ENCODE measurements around the gene ZFYVE9.

Gene ZFYVE9

GRCh38 chr1:52305417-52306226 is 163.7 kb downstream of the ZFYVE9 start:
- in situ Hi-C loops (cut with HindIII; ENCODE audit: low pct_ligation_motif_present, low pct_unique_long_range_greater_than_20kb, low sequenced_read_pairs) = no loop called here
- DNase-seq = no peak

GRCh38 chr1:52306227-52307006 is 164.5 kb downstream of the ZFYVE9 start:
- DNase-seq = no peak
- in situ Hi-C loops (cut with HindIII; ENCODE audit: low pct_ligation_motif_present, low pct_unique_long_range_greater_than_20kb, low sequenced_read_pairs) = no loop called here

- in situ Hi-C loops (cut with HindIII; ENCODE audit: low pct_ligation_motif_present, low pct_unique_long_range_greater_than_20kb, low sequenced_read_pairs) = no loop called here
- no peak for DNase-seq
Observed at GRCh38 chr1:52321061-52321460, 179.2 kb downstream of the ZFYVE9 start.

GRCh38 chr1:52323731-52324130 is 181.8 kb downstream of the ZFYVE9 start:
- in situ Hi-C loops (cut with HindIII; ENCODE audit: low pct_ligation_motif_present, low pct_unique_long_range_greater_than_20kb, low sequenced_read_pairs) = no loop called here
- DNase-seq = no peak

- in situ Hi-C loops (cut with HindIII; ENCODE audit: low pct_ligation_motif_present, low pct_unique_long_range_greater_than_20kb, low sequenced_read_pairs) = no loop called here
Observed at GRCh38 chr1:52325786-52326185, 183.9 kb downstream of the ZFYVE9 start.

GRCh38 chr1:52328615-52329014 is 186.7 kb downstream of the ZFYVE9 start:
- no peak for DNase-seq
- in situ Hi-C loops (cut with HindIII; ENCODE audit: low pct_ligation_motif_present, low pct_unique_long_range_greater_than_20kb, low sequenced_read_pairs) = no loop called here

More at GRCh38 chr1:52325786-52326185, 183.9 kb downstream of the ZFYVE9 start:
- no peak for DNase-seq

DNA sequence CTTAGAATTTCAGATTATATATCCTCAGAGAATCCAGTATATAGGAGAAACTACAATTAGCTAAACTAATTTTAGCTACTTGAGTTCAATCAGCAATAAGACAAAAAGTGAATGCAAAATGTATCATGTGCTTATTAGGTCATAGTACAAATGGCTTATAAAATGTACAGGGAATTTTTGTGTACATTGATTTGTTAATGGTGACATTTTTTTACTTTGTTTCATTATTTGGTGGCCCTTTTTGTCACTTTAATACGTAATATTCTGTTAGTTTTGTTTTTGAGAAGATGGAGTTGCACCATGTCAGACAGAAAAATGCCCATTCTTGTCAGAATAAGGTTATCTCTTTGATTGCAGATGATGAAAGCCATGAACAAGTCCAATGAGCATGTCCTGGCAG is 190.5 kb downstream of the ZFYVE9 start:
- in situ Hi-C loops (cut with HindIII; ENCODE audit: low pct_ligation_motif_present, low pct_unique_long_range_greater_than_20kb, low sequenced_read_pairs) = no loop called here
- no peak for DNase-seq

DNA sequence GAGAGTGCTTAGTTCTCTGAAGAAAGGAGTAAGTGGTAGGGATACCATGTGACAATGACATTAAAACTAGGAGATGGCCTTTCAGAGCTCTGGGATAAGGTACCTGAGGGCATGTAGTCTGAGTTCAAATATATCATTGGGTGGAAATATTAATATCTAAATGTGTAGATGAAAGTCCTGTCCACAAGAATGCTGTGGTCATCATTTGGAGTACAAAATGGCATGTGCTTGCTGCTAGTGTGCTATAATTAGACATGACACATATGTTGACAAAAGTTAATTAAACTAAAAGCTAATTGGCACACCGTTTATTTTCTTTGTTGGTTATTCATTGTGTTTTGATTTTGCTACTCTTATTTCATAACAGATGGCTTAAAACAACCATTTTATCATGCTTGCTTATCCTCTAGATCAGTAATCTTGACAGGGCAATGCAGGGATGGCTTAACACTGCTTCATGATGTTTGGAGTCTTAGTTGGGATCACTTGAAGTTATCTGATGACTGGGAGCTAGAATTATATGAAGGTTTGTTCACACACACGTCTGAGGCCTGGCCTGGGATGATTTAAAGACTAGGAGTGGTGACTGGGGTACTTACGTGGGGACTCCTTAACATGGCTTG is 193.1 kb downstream of the ZFYVE9 start:
- DNase-seq = no peak
- in situ Hi-C loops (cut with HindIII; ENCODE audit: low pct_ligation_motif_present, low pct_unique_long_range_greater_than_20kb, low sequenced_read_pairs) = no loop called here

- in situ Hi-C loops (cut with HindIII; ENCODE audit: low pct_ligation_motif_present, low pct_unique_long_range_greater_than_20kb, low sequenced_read_pairs) = no loop called here
- no peak for DNase-seq
Observed at GRCh38 chr1:52337439-52337838, 195.6 kb downstream of the ZFYVE9 start.

DNA sequence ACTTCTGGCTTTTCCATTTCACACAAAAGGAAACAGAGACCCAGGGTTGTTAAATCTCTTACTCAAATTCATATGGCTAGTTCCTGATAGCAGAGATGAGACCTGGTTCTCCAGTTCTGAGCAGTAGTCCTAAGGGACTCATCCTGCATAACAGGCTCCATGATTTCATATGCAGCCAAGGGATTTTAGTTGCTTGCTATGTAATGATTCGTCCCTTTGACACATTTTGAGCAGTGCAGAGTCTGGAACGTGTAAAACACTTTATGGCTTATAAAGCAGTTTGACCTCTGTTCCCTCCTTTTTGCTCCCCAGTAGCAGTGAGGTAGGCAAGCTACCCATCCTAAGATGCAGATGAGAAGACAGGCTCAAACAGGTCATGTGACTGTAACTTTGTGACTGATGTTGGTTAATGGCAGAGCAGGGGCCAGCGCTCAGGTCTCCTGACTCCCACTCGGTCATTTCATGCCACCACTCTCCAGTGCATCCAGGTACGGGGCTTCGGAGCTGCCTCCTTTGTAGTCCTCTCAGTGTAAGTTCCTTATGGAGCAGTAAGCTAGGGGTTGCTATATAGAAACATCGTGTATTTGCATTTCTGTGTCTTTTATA is 199.9 kb downstream of the ZFYVE9 start:
- in situ Hi-C loops (cut with HindIII; ENCODE audit: low pct_ligation_motif_present, low pct_unique_long_range_greater_than_20kb, low sequenced_read_pairs) = no loop called here
- DNase-seq = no peak

DNA sequence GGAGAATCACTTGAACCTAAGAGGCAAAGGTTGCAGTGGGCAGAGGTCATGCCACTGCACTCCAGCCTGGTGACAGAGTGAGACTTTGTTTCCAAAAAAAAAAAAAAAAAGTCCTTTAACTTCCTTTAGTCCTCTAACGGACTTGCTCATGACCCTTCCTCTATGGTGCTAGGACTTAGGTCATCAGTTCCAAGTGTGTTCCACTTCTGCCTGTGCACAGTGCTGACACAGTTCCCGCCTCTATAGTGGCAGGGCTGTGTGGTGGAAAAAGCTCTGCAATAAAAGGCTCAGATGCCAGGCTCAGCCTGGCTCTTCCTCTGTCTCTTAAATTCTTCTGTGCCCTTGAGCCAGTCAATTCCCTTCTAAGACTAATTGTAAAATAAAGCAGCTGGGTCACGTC is 202.1 kb downstream of the ZFYVE9 start:
- no peak for DNase-seq

GRCh38 chr1:52345252-52345651 is 203.4 kb downstream of the ZFYVE9 start:
- in situ Hi-C loops (cut with HindIII; ENCODE audit: low pct_ligation_motif_present, low pct_unique_long_range_greater_than_20kb, low sequenced_read_pairs) = no loop called here
- DNase-seq = no peak

More for the DNA sequence above, 202.1 kb downstream of the ZFYVE9 start:
- in situ Hi-C loops (cut with HindIII; ENCODE audit: low pct_ligation_motif_present, low pct_unique_long_range_greater_than_20kb, low sequenced_read_pairs) = no loop called here

DNA sequence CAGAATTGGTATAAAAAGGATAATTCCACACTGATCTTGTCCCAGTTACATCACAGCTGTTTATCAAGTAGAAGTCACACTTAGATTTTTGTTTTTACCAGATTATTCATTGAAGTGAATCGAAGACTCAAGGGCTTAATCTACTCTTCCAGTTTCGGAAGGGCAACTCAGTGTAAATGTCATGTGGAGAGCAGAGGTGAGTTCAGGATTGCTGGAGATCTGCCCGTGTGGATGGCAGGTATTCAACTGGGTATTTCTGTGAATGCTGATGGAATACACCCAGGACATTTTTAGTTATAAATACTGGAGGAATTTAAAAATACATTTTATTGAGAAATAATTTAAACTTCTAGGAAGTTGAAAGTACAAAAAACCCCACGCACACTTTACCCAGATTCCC is 204.8 kb downstream of the ZFYVE9 start:
- no peak for DNase-seq
- in situ Hi-C loops (cut with HindIII; ENCODE audit: low pct_ligation_motif_present, low pct_unique_long_range_greater_than_20kb, low sequenced_read_pairs) = no loop called here

DNA sequence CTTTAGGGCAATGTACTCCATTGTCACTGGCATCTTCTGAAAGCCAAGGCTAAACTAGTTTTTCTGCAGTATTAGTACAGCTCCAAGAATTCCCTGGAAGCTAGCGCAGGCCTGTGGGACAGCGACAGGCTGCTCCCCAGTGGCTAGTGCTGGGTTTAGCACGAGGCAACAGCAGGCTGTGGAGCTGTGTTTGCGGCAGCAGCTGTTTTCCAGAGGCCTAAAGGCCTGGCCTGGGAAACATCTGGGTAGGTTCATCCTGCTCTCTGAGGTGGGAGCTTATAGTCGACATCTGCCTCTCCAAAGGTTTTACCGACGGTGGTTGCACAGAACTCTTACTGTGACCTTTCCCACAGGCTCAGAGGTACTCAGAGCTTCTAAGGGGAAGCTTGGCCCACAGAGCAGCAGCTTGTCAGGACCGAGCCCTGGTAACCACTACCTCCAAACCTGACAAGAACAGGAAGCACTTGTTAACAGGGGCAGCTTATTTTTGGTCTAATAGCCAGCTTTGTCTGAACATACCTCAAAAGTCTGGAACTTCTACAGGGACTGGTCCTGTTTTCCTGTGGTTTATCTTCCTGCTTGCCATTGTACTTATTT is 206.9 kb downstream of the ZFYVE9 start:
- peak; percentile 26 for DNase-seq
- in situ Hi-C loops (cut with HindIII; ENCODE audit: low pct_ligation_motif_present, low pct_unique_long_range_greater_than_20kb, low sequenced_read_pairs) = no loop called here

DNA sequence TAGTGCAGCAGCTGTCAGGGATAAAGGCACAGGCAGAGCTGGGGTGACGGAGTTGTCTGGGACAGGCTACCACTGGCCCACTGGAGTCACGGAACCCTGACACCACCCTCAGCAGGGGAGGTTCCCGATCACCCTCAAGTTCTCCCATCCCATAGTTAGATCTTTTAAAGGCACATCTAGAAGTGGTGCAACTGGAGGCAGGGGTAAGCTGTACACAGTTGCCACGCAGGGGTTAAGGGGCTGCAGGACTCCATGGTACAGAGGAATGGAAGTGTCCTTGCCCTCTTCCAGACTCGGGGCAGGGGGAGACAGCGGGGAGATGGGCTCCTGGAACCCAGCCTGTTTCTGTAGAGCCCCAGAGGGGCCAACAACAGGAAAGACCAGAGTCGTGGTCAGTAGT is 210.8 kb downstream of the ZFYVE9 start:
- in situ Hi-C loops (cut with HindIII; ENCODE audit: low pct_ligation_motif_present, low pct_unique_long_range_greater_than_20kb, low sequenced_read_pairs) = no loop called here
- DNase-seq = no peak

DNA sequence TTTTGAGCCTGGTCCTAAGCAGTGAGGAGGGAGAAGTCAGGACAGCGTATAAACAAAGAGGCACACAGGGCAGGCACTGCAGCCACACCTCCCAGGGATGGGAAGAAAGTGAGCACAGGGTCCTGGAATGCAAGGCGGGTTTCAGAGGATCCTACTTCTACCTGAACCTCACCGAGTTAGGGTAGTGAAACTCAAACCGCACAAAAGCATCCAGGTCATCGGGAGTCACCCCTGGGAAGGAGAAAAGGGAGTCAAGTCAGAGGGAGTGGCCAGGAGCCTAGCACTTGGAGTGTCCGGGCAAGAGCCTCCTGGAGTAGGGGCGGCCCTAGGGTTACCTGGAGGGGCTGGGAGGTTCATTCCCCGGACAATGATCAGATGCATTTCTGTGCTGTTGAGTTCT is 213.5 kb downstream of the ZFYVE9 start:
- in situ Hi-C loops (cut with HindIII; ENCODE audit: low pct_ligation_motif_present, low pct_unique_long_range_greater_than_20kb, low sequenced_read_pairs) = no loop called here
- DNase-seq = no peak

GRCh38 chr1:52355847-52356505 is 214.1 kb downstream of the ZFYVE9 start:
- no peak for DNase-seq
- in situ Hi-C loops (cut with HindIII; ENCODE audit: low pct_ligation_motif_present, low pct_unique_long_range_greater_than_20kb, low sequenced_read_pairs) = no loop called here

DNA sequence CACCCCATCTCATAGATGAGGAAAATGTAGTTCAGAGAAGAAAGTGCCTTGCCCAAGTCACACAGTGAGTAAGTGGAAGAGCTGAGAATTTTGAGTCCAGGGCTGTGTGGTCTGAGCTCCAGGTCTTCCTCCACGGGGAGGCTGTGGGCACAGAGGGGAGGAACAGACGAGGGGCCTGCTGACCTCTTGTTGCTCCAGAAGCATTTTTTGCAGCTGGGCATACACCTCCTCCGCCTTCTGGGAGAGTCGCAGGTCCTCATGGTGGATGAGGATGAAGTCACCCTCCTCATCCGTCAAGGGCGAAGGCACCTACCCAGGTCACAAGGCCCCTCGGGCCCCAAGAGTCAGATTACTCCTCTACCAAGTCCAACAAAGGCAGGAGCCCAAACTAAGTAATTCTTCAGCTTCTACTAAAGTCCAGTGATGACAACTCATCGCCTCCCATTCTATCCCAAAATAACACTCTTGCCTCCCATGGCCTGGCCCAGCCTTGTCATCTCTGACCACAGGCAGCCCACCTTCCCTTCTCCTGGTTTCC is 215.0 kb downstream of the ZFYVE9 start:
- no peak for DNase-seq
- in situ Hi-C loops (cut with HindIII; ENCODE audit: low pct_ligation_motif_present, low pct_unique_long_range_greater_than_20kb, low sequenced_read_pairs) = no loop called here

All from ACHN (cell line).